ENCODE measurements around the gene MFSD6. TPM values are rescaled to one million over a fixed set of nuclear protein-coding genes. Genes with fewer than 3 reads are reported as not detected.
A peak's percentile ranks its signal among the peaks of the same experiment; 100 is the strongest.

The MFSD6 gene
- total and polyA plus RNA-seq, 5 donors from 2014 or later: 24.0 to 67.1 (median 29.2) TPM

DNA sequence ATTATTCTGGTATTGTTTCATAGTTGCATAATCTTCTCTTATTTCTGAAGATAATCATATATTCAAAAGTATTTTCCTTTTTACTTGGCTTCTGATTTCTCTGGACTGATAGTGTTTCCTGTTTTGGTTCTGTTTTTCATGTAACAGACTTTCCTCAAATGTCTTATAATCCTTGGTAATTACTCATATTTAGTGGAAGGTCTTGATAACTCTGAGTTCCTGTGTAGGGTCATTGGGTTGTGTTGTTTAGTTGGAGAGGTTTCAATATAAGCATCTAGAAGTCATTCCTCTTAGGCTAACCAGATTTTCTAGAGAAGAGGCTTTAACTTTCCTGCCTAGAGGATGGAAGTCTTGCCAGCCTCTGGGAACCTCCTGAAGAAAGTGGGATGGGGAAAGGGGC, 23.8 kb downstream of the MFSD6 start:
- no peak overlapping the region for H3K27ac ChIP-seq (ENCODE audit: insufficient read depth, low read length, poor library complexity, severe bottlenecking)
- ATAC-seq (ENCODE audit: low read depth in 2 of 2): no peak
- no peak for DNase-seq
- peaks cover 35 to 72% (median 56%) of the 10 kb centered on the region in 4 donors for H3K4me1 Mint-ChIP-seq
- no peaks in the 10 kb centered on the region for H3K9me3 ChIP-seq (ENCODE audit: control insufficient read depth in 2 of 2, low read length in 2 of 2)
- no peaks in the 10 kb centered on the region for H3K27me3 ChIP-seq (ENCODE audit: control insufficient read depth, insufficient read depth, low read length)
- peak overlapping the region in 2 of 4 donors; percentile 5 to 26 for H3K4me3 Mint-ChIP-seq
- H3K27ac Mint-ChIP-seq: no peak overlapping the region
- H3K4me1 ChIP-seq (ENCODE audit: control insufficient read depth, insufficient read depth, low read length, poor library complexity, severe bottlenecking): peaks cover 21% of the 10 kb centered on the region
- H3K36me3 ChIP-seq (ENCODE audit: control insufficient read depth, insufficient read depth, low read length): peaks cover 19% of the 10 kb centered on the region
- H3K9me3 Mint-ChIP-seq: peaks cover 0 to 4% (median 3%) of the 10 kb centered on the region in 7 donors
- no peaks in the 10 kb centered on the region for H3K27me3 Mint-ChIP-seq
- H3K36me3 Mint-ChIP-seq: peaks cover 47% of the 10 kb centered on the region
- no peak overlapping the region for H3K4me3 ChIP-seq (ENCODE audit: low read depth, low read length)

DNA sequence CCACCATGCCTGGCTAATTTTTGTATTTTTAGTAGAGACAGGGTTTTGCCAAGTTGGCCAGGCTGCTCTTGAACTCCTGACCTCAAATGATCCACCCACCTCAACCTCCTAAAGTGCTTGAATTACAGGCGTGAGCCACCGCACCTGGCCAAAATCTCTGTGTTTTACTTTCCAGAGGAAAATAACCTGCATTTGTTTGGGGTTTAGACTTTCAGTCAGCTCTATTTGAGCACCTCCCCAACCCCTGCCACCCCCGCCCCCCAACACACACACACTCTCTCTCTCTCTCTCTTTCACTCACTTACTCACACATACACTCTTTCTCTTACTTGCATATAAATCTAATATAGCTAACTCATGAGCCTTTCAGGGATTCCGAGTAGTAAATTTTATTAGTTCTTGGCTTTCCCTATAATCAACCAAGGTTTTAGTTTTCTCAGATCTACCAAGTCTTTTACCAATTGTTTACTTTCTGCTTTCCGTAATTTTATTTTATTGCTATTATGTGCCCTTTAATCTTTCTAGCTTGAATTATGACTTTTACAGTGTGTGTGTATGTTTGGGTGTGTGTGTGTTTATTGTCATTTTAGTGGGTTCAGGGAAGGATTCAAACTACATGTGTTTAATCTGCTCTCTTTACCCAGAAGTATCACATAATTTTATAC, 24.5 kb downstream of the MFSD6 start:
- Histone ChIP-seq H3K9me3 (ENCODE audit: control insufficient read depth in 2 of 2, low read length in 2 of 2) (no peaks in the 10 kb centered on the region), H3K27me3 (ENCODE audit: control insufficient read depth, insufficient read depth, low read length) (no peaks in the 10 kb centered on the region), H3K27ac (ENCODE audit: insufficient read depth, low read length, poor library complexity, severe bottlenecking) (no peak overlapping the region), H3K4me1 (ENCODE audit: control insufficient read depth, insufficient read depth, low read length, poor library complexity, severe bottlenecking) (peaks cover 21% of the 10 kb centered on the region), H3K36me3 (ENCODE audit: control insufficient read depth, insufficient read depth, low read length) (peaks cover 22% of the 10 kb centered on the region), H3K4me3 (ENCODE audit: low read depth, low read length) (no peak overlapping the region)
- Mint-ChIP-seq H3K36me3 (peaks cover 49% of the 10 kb centered on the region), H3K27ac (peak overlapping the region in 2 of 3 donors; percentile 16 to 89), H3K27me3 (no peaks in the 10 kb centered on the region), H3K4me3 (peak overlapping the region in 2 of 4 donors; percentile 1 to 26), H3K4me1 (peaks cover 30 to 73% (median 56%) of the 10 kb centered on the region in 4 donors), H3K9me3 (peaks cover 0 to 4% (median 3%) of the 10 kb centered on the region in 7 donors)
- no peak for ATAC-seq (ENCODE audit: low read depth in 2 of 2)
- DNase-seq: no peak

DNA sequence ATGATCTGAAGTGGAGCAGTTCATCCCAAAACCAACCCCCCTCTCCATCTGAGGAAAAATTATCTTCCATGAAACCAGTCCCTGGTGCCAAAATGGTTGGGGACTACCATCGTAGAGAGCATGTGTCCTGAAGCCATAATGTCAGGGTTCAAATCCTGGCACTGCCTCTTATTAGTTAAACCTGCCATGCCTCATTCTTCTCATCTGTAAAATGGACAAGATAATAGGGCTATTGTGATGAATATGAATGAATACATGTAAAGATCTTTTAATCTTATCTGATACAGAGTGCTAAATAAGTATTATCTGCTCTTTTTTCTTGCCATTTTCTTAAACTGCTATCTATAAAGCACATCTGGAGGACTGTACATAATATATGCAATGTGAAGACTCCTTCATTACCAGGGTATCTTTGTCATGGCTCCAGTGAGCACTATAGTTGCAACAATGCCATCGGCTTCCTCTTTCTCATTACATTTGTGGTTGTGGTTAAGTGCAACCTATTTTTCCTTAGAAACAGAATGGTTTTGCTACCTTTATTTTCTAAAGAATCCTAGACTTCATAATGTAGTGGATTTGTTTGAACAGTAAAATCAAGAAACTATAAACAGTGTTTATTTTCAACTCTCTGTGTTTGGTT, 27.0 kb downstream of the MFSD6 start:
- H3K27ac ChIP-seq (ENCODE audit: insufficient read depth, low read length, poor library complexity, severe bottlenecking): no peak overlapping the region
- H3K4me1 Mint-ChIP-seq: peaks cover 43 to 81% (median 62%) of the 10 kb centered on the region in 4 donors
- no peak for DNase-seq
- H3K36me3 ChIP-seq (ENCODE audit: control insufficient read depth, insufficient read depth, low read length): peaks cover 33% of the 10 kb centered on the region
- no peaks in the 10 kb centered on the region for H3K27me3 ChIP-seq (ENCODE audit: control insufficient read depth, insufficient read depth, low read length)
- H3K36me3 Mint-ChIP-seq: peaks cover 53% of the 10 kb centered on the region
- peak overlapping the region in 1 of 3 donors; percentile 78 for H3K27ac Mint-ChIP-seq
- ATAC-seq (ENCODE audit: low read depth in 2 of 2): no peak
- H3K4me1 ChIP-seq (ENCODE audit: control insufficient read depth, insufficient read depth, low read length, poor library complexity, severe bottlenecking): peaks cover 26% of the 10 kb centered on the region
- no peak overlapping the region for H3K4me3 ChIP-seq (ENCODE audit: low read depth, low read length)
- peak overlapping the region in 3 of 4 donors; percentile 8 to 45 (median 38) for H3K4me3 Mint-ChIP-seq
- H3K27me3 Mint-ChIP-seq: no peaks in the 10 kb centered on the region
- no peaks in the 10 kb centered on the region for H3K9me3 Mint-ChIP-seq
- H3K9me3 ChIP-seq (ENCODE audit: control insufficient read depth in 2 of 2, low read length in 2 of 2): no peaks in the 10 kb centered on the region

DNA sequence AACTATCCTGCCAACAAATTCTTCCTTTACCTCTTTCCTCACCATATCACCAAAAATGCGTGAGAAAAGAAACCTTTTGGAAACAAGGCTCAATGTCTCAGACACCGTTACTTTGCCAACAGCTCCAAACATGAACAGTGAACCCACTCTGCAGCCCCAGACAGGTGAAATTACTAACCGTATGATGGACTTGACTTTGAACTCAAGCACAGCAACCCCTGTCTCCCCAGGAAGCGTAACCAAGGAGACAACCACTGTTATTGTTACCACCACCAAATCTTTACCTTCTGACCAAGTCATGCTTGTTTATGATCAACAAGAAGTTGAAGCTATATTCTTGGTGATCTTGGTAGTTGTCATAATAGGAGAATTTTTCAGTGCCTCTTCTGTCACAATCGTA, 28.4 kb downstream of the MFSD6 start:
- peak overlapping the region in 1 of 4 donors; percentile 23 for H3K4me3 Mint-ChIP-seq
- no peaks in the 10 kb centered on the region for H3K9me3 Mint-ChIP-seq
- DNase-seq: no peak
- Histone ChIP-seq H3K4me1 (ENCODE audit: control insufficient read depth, insufficient read depth, low read length, poor library complexity, severe bottlenecking) (peaks cover 32% of the 10 kb centered on the region), H3K4me3 (ENCODE audit: low read depth, low read length) (no peak overlapping the region), H3K27me3 (ENCODE audit: control insufficient read depth, insufficient read depth, low read length) (no peaks in the 10 kb centered on the region), H3K9me3 (ENCODE audit: control insufficient read depth in 2 of 2, low read length in 2 of 2) (no peaks in the 10 kb centered on the region), H3K36me3 (ENCODE audit: control insufficient read depth, insufficient read depth, low read length) (peaks cover 37% of the 10 kb centered on the region), H3K27ac (ENCODE audit: insufficient read depth, low read length, poor library complexity, severe bottlenecking) (no peak overlapping the region)
- no peaks in the 10 kb centered on the region for H3K27me3 Mint-ChIP-seq
- peaks cover 62% of the 10 kb centered on the region for H3K36me3 Mint-ChIP-seq
- H3K4me1 Mint-ChIP-seq: peaks cover 49 to 88% (median 73%) of the 10 kb centered on the region in 4 donors
- no peak for ATAC-seq (ENCODE audit: low read depth in 2 of 2)
- H3K27ac Mint-ChIP-seq: peak overlapping the region in 1 of 3 donors; percentile 78

DNA sequence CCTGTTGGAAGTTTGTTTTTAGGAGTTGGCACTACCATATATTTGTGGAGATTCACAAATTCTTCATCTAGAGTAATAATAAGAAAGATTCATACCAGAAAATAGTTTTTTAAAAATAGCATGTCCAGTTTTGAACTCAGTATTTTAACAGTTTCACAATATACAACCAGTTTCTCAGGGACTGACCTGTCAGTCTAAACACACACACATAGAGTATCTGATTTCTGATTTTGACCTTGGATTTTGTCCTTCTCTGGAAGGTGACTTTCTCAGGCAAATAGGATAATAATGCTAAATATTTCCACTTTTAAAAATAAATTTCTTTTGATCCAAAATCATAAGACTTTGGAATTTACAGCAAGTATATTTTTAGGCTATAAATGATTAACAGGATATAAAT, 32.0 kb downstream of the MFSD6 start:
- H3K4me3 Mint-ChIP-seq: peak overlapping the region in 1 of 4 donors; percentile 22
- peaks cover 53% of the 10 kb centered on the region for H3K36me3 Mint-ChIP-seq

DNA sequence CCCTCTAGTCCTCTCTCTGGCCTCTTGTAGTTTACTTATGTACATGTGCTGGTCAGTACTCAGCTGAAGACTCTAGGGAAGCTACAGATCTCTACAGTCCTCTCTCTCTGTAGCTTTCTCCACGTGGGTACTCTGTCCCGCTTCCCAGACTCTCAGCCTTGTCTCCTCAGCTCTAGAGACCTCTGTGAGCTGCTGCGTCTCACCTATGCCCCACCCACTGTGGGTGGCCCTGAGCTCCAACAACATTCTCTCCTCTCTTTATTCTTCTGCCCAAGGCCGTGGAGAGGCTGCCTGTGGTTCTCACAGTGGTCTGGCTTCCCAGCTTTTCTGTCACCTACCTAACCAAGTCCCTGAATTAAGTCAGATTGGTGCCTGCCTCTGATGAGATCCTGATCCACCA, 33.4 kb downstream of the MFSD6 start:
- Histone ChIP-seq H3K36me3 (ENCODE audit: control insufficient read depth, insufficient read depth, low read length) (peaks cover 37% of the 10 kb centered on the region), H3K4me3 (ENCODE audit: low read depth, low read length) (no peak overlapping the region), H3K27me3 (ENCODE audit: control insufficient read depth, insufficient read depth, low read length) (no peaks in the 10 kb centered on the region), H3K9me3 (ENCODE audit: control insufficient read depth in 2 of 2, low read length in 2 of 2) (no peaks in the 10 kb centered on the region), H3K4me1 (ENCODE audit: control insufficient read depth, insufficient read depth, low read length, poor library complexity, severe bottlenecking) (peaks cover 20% of the 10 kb centered on the region), H3K27ac (ENCODE audit: insufficient read depth, low read length, poor library complexity, severe bottlenecking) (no peak overlapping the region)
- Mint-ChIP-seq H3K9me3 (no peaks in the 10 kb centered on the region), H3K27me3 (no peaks in the 10 kb centered on the region), H3K4me1 (peaks cover 35 to 89% (median 75%) of the 10 kb centered on the region in 4 donors), H3K27ac (peak overlapping the region in 2 of 3 donors; percentile 45 to 68), H3K4me3 (peak overlapping the region in 1 of 4 donors; percentile 51), H3K36me3 (peaks cover 44% of the 10 kb centered on the region)
- ATAC-seq (ENCODE audit: low read depth in 2 of 2) (no peak), DNase-seq (no peak)

More for the DNA sequence above, 32.0 kb downstream of the MFSD6 start:
- no peak for DNase-seq
- H3K36me3 ChIP-seq (ENCODE audit: control insufficient read depth, insufficient read depth, low read length): peaks cover 48% of the 10 kb centered on the region
- Mint-ChIP-seq H3K4me1 (peaks cover 35 to 91% (median 77%) of the 10 kb centered on the region in 4 donors), H3K27ac (peak overlapping the region in 1 of 3 donors; percentile 33), H3K27me3 (no peaks in the 10 kb centered on the region), H3K9me3 (no peaks in the 10 kb centered on the region)
- no peaks in the 10 kb centered on the region for H3K9me3 ChIP-seq (ENCODE audit: control insufficient read depth in 2 of 2, low read length in 2 of 2)
- H3K4me1 ChIP-seq (ENCODE audit: control insufficient read depth, insufficient read depth, low read length, poor library complexity, severe bottlenecking): peaks cover 23% of the 10 kb centered on the region
- no peak for ATAC-seq (ENCODE audit: low read depth in 2 of 2)
- no peaks in the 10 kb centered on the region for H3K27me3 ChIP-seq (ENCODE audit: control insufficient read depth, insufficient read depth, low read length)
- H3K4me3 ChIP-seq (ENCODE audit: low read depth, low read length): no peak overlapping the region
- no peak overlapping the region for H3K27ac ChIP-seq (ENCODE audit: insufficient read depth, low read length, poor library complexity, severe bottlenecking)

DNA sequence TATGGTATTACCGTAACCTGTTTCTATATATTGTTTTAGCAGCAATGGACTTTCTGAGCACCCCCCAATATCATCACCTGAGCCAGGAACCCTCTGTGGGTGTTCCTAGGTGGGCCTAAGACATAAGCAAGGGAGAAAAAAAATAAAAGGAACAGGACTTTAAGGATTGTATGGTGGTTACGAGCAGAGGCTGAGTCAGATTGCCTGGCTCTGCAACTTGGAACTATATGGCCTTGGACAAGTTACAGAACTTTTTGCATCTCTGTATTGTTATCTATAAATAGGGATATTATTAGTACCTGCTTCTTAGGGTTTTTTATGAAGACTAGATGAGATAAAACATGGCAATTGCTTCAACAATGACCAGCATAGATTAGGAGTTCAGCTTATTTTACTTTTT, 34.9 kb downstream of the MFSD6 start:
- Mint-ChIP-seq H3K4me3 (peak overlapping the region in 1 of 4 donors; percentile 32), H3K36me3 (peaks cover 35% of the 10 kb centered on the region), H3K4me1 (peaks cover 46 to 88% (median 79%) of the 10 kb centered on the region in 4 donors), H3K27ac (peak overlapping the region in 1 of 3 donors; percentile 1), H3K9me3 (no peaks in the 10 kb centered on the region), H3K27me3 (no peaks in the 10 kb centered on the region)
- Histone ChIP-seq H3K4me1 (ENCODE audit: control insufficient read depth, insufficient read depth, low read length, poor library complexity, severe bottlenecking) (peaks cover 20% of the 10 kb centered on the region), H3K27ac (ENCODE audit: insufficient read depth, low read length, poor library complexity, severe bottlenecking) (no peak overlapping the region), H3K36me3 (ENCODE audit: control insufficient read depth, insufficient read depth, low read length) (peaks cover 23% of the 10 kb centered on the region), H3K4me3 (ENCODE audit: low read depth, low read length) (no peak overlapping the region), H3K9me3 (ENCODE audit: control insufficient read depth in 2 of 2, low read length in 2 of 2) (no peaks in the 10 kb centered on the region), H3K27me3 (ENCODE audit: control insufficient read depth, insufficient read depth, low read length) (no peaks in the 10 kb centered on the region)
- no peak for ATAC-seq (ENCODE audit: low read depth in 2 of 2)
- DNase-seq: no peak

Data from CD4-positive, CD25-positive, alpha-beta regulatory T cell (primary cell).